Panc1 (cell line): ENCODE measurements around the gene NPAS2.

ENCODE experiments used
- POLR2AphosphoS5 ChIP-seq: IDR thresholded peaks from 2 replicates; pipeline ENCODE4 v1.6.1; 2012; ENCODE audit warnings: mild to moderate bottlenecking, low read depth, low read length, moderate library complexity
- TCF7L2 ChIP-seq: IDR thresholded peaks from 2 replicates; pipeline ENCODE4 v1.6.1; 2011; ENCODE audit warnings: mild to moderate bottlenecking, low read depth, low read length, inconsistent platforms
- TF ChIP-seq, protein P1 (sequence below): fragments of 450-650 bp; IDR thresholded peaks from 2 replicates; pipeline ENCODE4 v1.5.1; 2017; ENCODE audit warnings: mild to moderate bottlenecking
- TF ChIP-seq, protein P2 (sequence below), 2 experiments: IDR thresholded peaks; 2 replicates each; pipeline ENCODE4 v1.6.1; 2011 to 2012; ENCODE audit warnings: low read depth in 2 of 2, control low read depth in 1 of 2, low read length in 1 of 2, mild to moderate bottlenecking in 1 of 2, moderate library complexity in 1 of 2; ENCODE audit not compliant: insufficient read depth in 1 of 2

DNA sequence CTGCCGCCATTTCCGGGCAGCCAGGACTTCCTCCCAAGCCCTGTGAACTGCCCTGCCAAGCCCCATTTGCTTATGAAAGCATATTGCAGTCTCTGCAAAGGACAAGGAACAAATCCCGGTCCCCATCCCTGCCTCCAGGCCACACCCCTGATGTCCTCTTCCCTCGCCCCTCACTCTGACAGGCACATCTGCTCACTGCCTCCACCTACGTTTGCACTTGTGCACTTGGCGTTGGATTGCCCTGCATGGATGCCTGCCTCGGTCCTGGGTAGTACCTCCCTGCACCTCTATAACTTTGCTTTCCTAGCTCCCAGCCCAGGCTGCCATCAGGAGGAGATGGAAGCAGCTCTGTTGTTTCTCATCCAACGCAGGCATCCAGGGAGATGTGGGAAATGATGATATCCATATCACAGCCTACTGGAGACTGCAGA is 162.5 kb downstream of the NPAS2 start:
- TF ChIP-seq, protein P1, sequence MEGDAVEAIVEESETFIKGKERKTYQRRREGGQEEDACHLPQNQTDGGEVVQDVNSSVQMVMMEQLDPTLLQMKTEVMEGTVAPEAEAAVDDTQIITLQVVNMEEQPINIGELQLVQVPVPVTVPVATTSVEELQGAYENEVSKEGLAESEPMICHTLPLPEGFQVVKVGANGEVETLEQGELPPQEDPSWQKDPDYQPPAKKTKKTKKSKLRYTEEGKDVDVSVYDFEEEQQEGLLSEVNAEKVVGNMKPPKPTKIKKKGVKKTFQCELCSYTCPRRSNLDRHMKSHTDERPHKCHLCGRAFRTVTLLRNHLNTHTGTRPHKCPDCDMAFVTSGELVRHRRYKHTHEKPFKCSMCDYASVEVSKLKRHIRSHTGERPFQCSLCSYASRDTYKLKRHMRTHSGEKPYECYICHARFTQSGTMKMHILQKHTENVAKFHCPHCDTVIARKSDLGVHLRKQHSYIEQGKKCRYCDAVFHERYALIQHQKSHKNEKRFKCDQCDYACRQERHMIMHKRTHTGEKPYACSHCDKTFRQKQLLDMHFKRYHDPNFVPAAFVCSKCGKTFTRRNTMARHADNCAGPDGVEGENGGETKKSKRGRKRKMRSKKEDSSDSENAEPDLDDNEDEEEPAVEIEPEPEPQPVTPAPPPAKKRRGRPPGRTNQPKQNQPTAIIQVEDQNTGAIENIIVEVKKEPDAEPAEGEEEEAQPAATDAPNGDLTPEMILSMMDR, result no peak
- TF ChIP-seq POLR2AphosphoS5 (no peak), TCF7L2 (no peak)
- TF ChIP-seq, protein P2, sequence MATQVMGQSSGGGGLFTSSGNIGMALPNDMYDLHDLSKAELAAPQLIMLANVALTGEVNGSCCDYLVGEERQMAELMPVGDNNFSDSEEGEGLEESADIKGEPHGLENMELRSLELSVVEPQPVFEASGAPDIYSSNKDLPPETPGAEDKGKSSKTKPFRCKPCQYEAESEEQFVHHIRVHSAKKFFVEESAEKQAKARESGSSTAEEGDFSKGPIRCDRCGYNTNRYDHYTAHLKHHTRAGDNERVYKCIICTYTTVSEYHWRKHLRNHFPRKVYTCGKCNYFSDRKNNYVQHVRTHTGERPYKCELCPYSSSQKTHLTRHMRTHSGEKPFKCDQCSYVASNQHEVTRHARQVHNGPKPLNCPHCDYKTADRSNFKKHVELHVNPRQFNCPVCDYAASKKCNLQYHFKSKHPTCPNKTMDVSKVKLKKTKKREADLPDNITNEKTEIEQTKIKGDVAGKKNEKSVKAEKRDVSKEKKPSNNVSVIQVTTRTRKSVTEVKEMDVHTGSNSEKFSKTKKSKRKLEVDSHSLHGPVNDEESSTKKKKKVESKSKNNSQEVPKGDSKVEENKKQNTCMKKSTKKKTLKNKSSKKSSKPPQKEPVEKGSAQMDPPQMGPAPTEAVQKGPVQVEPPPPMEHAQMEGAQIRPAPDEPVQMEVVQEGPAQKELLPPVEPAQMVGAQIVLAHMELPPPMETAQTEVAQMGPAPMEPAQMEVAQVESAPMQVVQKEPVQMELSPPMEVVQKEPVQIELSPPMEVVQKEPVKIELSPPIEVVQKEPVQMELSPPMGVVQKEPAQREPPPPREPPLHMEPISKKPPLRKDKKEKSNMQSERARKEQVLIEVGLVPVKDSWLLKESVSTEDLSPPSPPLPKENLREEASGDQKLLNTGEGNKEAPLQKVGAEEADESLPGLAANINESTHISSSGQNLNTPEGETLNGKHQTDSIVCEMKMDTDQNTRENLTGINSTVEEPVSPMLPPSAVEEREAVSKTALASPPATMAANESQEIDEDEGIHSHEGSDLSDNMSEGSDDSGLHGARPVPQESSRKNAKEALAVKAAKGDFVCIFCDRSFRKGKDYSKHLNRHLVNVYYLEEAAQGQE (IDR thresholded peaks at IDR 0.05; ENCODE audit: insufficient read depth in 1 of 2, low read depth in 2 of 2, low read length in 1 of 2), result no peak
